Measurements from ENCODE around the gene BABAM2. TPM values are rescaled to one million over a fixed set of nuclear protein-coding genes. Genes with fewer than 3 reads are reported as not detected.

The BABAM2 gene
- total RNA-seq, 2 donors from 2014 or later, result 32.2 to 33.5 TPM

DNA sequence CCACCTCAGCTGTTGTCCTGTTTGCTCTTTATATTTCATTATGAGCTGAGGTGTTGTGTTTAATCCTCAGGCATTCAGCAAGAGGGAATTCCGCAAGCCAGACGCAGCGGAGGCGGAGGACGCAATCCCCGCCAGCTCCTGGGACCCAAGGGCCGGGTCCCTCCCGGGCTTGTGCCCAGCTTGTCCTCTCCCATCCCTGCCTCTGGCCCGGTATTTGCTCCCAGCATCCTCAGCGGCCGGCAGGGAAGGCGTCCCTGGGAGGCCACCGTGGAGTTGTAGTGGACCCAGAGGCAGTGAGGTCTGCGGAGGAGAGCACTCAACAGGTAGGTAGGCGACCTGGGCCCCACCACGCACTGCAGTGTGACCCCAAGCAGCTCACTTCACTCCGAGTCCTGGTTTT lies 459.7 kb downstream of the BABAM2 start:
- TF ChIP-seq, protein P1, sequence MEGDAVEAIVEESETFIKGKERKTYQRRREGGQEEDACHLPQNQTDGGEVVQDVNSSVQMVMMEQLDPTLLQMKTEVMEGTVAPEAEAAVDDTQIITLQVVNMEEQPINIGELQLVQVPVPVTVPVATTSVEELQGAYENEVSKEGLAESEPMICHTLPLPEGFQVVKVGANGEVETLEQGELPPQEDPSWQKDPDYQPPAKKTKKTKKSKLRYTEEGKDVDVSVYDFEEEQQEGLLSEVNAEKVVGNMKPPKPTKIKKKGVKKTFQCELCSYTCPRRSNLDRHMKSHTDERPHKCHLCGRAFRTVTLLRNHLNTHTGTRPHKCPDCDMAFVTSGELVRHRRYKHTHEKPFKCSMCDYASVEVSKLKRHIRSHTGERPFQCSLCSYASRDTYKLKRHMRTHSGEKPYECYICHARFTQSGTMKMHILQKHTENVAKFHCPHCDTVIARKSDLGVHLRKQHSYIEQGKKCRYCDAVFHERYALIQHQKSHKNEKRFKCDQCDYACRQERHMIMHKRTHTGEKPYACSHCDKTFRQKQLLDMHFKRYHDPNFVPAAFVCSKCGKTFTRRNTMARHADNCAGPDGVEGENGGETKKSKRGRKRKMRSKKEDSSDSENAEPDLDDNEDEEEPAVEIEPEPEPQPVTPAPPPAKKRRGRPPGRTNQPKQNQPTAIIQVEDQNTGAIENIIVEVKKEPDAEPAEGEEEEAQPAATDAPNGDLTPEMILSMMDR (IDR thresholded peaks at IDR 0.05), result no peak
- Histone ChIP-seq H3K36me3 (no peaks in the 10 kb centered on the region), H3K4me3 (no peak overlapping the region), H3K4me1 (no peaks in the 10 kb centered on the region), H3K9me3 (no peaks in the 10 kb centered on the region), H3K27ac (no peak overlapping the region), H3K9ac (ENCODE audit: low read depth in 2 of 2, low read length in 2 of 2) (no peak overlapping the region), H3K27me3 (no peaks in the 10 kb centered on the region)
- no peak for DNase-seq
- intact Hi-C loops (cut with DNase I), result no loop called here

DNA sequence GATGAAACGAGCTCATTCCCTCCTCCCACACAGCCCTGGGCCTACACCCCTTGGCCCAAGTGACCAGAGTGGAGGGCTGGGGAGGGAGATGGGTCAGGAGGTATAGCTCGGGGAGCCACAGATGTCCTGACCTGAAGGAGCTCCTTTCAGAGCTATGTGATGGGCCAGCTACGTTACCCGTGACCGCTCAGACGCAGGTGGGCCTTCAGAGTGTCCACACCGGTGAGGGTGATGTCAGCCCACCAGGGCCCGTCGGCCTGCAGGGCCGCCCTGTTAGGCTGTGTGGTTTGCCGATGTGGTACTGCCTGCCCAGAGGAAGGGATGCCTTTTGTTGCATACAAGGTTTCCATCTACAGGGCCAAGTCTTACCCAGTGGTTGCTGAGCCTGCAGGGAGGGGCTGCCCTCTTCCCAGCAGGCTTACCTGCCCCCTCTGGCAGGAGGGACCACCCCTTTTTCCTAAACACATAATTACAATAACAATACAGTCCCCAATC lies 460.3 kb downstream of the BABAM2 start:
- Histone ChIP-seq H3K27ac (no peak overlapping the region), H3K9me3 (no peaks in the 10 kb centered on the region), H3K4me3 (no peak overlapping the region), H3K36me3 (no peaks in the 10 kb centered on the region), H3K4me1 (peaks cover 3% of the 10 kb centered on the region), H3K27me3 (no peaks in the 10 kb centered on the region), H3K9ac (ENCODE audit: low read depth in 2 of 2, low read length in 2 of 2) (no peak overlapping the region)
- intact Hi-C loops (cut with DNase I), result no loop called here
- TF ChIP-seq, protein P1 (IDR thresholded peaks at IDR 0.05), result no peak
- DNase-seq, result no peak

DNA sequence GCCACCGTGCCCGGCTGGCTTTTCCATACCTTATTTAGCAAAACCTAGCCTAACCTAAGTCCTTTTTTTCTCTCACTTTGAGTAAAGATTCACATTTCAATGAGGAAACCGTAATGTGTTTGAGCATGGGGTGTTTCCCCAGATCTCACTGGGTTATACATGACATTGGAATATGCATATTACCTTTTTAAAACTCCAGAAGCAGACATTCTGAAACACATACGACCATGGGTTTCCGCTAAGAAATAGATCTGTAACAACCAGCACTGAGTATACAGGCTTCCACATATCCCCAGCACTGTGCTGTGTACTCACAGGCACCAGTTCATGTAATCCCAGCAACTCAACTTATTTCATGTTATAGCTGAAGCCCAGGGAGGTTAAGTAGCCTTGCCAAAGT lies 461.1 kb downstream of the BABAM2 start:
- DNase-seq, result no peak
- Histone ChIP-seq H3K4me3 (no peak overlapping the region), H3K36me3 (no peaks in the 10 kb centered on the region), H3K27me3 (no peaks in the 10 kb centered on the region), H3K27ac (no peak overlapping the region), H3K4me1 (peaks cover 11% of the 10 kb centered on the region), H3K9ac (ENCODE audit: low read depth in 2 of 2, low read length in 2 of 2) (no peak overlapping the region), H3K9me3 (no peaks in the 10 kb centered on the region)
- intact Hi-C loops (cut with DNase I), result no loop called here
- TF ChIP-seq, protein P1 (IDR thresholded peaks at IDR 0.05), result no peak

DNA sequence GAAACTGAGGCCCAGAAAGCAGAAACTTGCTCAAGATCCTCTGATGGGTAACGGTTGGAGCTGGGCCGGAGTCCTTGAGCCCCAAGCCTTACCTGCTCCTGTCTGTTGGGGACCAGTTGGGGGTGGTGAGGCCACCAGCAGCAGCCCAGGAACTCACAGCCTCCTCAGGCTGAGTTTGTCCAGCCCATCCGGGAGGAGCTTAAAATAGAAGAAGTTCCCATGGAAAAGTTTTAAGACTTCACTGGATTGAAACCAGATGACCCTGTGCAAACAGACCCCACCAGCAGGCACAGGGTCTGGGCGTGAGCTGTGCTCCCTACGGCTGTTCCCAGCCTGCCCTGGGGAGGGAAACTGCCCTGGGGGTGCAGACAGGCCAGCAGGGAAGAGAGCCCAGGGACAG lies 461.6 kb downstream of the BABAM2 start:
- H3K36me3 ChIP-seq, result no peaks in the 10 kb centered on the region
- no peaks in the 10 kb centered on the region for H3K9me3 ChIP-seq
- no peak overlapping the region for H3K4me3 ChIP-seq
- H3K27ac ChIP-seq, result no peak overlapping the region
- TF ChIP-seq, protein P1 (IDR thresholded peaks at IDR 0.05), result no peak
- no peak overlapping the region for H3K9ac ChIP-seq (ENCODE audit: low read depth in 2 of 2, low read length in 2 of 2)
- peaks cover 11% of the 10 kb centered on the region for H3K4me1 ChIP-seq
- intact Hi-C loops (cut with DNase I), result no loop called here
- H3K27me3 ChIP-seq, result no peaks in the 10 kb centered on the region
- no peak for DNase-seq

DNA sequence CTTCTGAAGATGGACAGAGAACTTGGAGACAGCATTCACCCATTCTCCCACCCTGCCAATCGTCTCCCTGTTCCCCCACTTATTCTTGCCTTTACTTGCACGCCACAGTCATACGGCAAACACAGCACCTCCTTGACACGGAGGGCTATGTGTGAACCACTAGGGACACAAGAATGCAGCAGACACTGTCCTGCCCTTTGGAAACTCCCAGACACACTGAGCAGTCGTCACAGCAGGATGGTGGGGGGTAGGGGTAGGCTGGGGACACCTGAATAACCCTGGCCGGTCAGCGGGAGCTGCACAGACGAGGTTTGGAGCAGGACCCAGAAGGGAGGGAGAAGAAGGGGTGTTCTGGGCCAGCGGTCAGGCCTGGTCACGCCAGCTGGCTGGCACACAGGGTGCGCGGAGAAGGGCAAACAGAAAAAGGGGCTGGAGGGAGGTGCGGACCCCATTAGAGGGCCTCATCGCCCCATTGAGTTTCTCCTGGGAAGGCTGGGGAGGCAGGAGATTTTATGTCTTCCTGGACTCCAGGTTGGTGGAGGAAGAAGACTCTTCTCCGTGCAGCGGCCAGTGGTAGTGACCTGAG lies 462.2 kb downstream of the BABAM2 start:
- intact Hi-C loops (cut with DNase I), result no loop called here
- Histone ChIP-seq H3K27me3 (no peaks in the 10 kb centered on the region), H3K27ac (no peak overlapping the region), H3K4me3 (no peak overlapping the region), H3K9me3 (no peaks in the 10 kb centered on the region), H3K9ac (ENCODE audit: low read depth in 2 of 2, low read length in 2 of 2) (no peak overlapping the region), H3K36me3 (no peaks in the 10 kb centered on the region), H3K4me1 (peaks cover 11% of the 10 kb centered on the region)
- TF ChIP-seq, protein P1 (IDR thresholded peaks at IDR 0.05), result no peak
- DNase-seq, result no peak
